Measurements from ENCODE around the gene PCDH17.

The PCDH17 gene

GRCh38 chr13:57637515-57637914, 6.0 kb downstream of the PCDH17 start:
- no peak for DNase-seq

DNA sequence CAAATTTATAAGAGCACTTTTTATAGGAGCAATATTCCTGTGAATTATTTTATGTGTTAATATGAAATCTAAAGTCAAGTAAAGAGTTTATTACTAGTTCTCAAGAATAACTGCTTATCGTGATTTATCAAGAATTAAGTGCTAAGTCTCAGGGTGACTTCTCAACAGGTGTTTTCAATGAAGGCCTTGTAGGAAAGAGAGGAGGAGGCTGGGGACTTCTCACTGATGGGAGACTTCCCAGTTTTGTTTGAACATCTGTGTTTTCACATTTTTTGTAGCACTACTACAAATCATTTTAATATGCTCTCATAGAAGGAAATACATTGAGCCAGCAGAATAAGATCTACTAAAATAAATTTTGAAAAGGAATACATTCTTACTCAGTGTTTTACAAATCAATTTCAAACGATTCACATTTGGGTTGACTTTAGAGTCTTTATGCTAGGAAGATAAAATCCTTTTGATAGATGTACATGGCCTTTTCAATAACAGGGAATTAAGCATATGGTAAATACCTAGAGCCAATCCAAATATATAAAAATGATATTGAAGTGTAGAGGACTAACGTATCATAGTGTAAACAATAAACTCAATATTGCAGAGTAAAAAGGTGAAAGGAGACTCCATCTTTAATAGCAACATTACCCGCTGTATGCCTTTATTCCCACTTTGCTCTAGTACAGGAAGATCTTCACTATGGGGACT, 6.8 kb downstream of the PCDH17 start:
- DNase-seq, result no peak

GRCh38 chr13:57640607-57641006, 9.1 kb downstream of the PCDH17 start:
- DNase-seq, result no peak

DNA sequence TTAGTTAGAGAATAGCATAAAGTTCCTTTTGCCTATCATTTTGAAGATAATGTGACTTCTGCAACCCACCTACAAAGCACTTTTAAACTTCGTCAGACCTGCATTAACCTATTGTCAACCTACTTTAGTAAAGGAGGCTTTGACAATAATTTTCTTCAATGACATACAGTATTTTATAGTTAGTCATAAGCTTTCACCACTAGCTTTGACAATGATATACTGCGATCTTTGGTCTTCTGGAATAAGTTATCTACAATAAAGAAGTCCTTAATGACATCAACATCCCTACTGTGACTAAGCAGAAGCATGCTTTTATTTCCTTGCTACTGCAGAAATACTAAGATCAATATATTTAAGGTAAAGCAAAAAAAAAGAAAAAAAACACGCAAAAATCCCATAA, 9.5 kb downstream of the PCDH17 start:
- DNase-seq, result no peak

DNA sequence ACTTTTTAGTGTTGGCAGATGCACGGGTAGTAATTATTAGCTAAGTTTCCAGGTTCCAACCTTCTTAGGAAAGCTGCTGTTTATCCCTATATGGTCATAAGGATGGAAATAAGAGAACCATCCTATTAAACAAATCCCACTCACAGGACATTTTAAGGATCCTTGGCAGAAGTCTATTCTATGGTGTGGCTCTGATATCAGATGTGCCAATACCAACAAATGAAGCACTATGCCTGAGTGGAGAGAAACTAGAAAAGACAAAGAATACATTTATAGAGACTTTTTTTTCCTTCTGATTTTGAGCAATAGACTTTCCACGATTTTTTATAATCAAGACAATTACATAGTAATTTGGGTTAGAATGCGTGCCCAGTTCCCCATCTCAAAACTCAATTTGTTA, 12.6 kb downstream of the PCDH17 start:
- no peak for DNase-seq

GRCh38 chr13:57653229-57653989, 21.9 kb downstream of the PCDH17 start:
- no peak for DNase-seq

GRCh38 chr13:57665481-57665880, 33.9 kb downstream of the PCDH17 start:
- DNase-seq, result no peak

DNA sequence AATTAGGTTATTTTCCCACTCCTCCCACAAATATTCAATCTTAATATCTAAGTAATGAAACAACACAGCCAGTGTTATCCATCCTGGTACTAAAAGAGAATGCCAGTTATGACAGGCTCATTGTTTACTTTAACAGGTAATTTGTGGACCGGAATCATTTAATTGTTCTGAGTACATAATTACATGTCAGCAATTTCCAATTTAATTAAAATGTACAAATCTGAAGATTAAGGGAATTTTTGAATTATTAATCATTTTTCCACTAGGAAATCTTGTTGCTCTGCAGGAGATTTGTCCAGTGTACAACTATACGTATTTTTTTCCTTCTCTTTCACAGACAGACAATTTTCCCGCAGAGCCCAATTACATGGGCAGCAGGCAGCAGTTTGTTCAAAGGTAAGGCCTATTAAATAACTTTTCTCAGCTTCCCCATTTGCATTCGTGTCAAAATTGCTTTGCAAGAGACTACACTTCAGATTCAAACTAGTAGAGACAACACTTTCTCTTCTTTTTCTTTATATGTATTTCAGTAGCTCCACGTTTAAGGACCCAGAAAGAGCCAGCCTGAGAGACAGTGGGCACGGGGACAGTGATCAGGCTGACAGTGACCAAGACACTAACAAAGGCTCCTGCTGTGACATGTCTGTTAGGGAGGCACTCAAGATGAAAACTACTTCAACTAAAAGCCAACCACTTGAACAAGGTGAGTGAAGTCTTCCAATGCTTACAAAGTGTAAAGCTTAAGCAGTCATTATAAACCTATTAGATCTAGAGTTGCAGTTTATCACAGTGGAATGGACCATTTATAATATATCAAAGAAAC, 34.8 kb downstream of the PCDH17 start:
- DNase-seq, result no peak

DNA sequence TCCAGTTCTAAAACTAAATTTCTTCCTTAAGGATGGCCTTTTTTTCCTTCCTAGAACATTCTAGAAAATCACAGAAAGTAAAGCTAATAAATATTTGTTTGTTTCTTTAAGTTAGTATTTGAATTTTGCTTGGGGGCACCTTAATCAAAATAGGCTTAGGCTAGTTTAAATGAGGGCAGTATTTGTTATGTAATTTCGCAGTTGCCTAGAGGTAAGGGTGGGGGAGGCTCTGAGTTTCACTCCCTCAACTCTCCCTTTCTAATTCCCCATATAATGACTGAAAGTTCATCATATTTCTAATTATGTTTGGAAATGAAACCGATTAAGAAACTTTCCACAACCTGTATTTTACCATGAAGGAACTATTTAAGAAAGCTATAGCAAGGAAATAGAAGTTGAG, 40.6 kb downstream of the PCDH17 start:
- DNase-seq, result no peak

DNA sequence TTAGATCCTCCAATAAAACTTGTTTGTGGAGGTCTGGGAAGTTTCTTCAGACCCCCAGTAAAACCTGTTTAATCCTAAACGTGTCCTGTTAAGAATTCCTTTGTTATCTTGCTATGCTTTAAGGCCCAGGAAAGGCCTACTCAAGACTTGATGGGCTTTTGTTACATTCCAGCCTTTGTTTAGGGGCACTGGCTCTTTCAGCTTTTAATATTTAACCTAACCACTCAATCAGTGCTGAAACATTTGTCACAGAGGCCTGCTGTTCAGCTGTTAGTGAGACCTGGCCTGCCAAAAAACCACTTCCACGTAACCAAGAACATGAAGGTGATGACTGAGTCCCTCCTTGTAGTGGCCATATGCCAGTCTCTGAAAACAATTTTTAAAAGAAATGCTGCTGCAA, 41.7 kb downstream of the PCDH17 start:
- no peak for DNase-seq

DNA sequence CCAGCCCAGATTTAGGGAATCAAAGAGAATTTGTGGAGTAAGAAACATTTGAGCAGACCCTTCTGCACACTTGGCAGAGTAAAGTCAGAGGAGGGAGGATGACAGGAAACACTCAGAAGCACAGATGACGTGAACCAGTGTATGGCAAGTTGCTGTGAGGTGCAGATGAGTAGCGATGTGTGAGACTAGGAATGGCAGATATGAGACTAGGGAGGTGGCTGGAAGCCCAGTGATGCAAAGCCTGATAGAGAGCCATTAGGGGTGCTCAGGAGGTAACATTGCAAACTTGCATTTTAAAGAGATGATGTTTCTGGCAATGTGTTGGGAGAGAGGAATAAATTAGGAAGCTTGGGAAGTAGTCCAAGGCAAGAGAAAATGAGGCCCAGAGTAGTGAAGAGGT, 44.0 kb downstream of the PCDH17 start:
- no peak for DNase-seq

DNA sequence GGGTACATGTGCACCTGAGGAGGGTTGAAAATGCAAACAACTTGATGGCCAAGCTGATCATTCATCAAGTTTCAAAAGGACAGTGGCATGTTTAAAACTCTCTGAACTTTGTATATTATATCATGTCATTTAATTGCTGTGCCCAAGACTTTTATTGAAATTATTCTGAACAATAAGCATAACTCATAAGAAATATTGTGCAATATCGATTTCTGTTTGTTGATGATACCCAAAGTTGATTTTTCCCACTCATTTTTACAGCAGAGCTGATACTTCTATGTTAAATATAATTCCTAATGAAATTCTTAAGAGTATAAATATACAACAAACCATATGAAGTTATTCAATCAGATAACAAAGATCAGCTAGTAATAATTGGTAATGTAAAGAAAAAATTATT, 49.1 kb downstream of the PCDH17 start:
- no peak for DNase-seq

- DNase-seq, result no peak
Observed at GRCh38 chr13:57682128-57682716, 50.7 kb downstream of the PCDH17 start.

GRCh38 chr13:57698851-57699250, 67.3 kb downstream of the PCDH17 start:
- DNase-seq, result no peak

DNA sequence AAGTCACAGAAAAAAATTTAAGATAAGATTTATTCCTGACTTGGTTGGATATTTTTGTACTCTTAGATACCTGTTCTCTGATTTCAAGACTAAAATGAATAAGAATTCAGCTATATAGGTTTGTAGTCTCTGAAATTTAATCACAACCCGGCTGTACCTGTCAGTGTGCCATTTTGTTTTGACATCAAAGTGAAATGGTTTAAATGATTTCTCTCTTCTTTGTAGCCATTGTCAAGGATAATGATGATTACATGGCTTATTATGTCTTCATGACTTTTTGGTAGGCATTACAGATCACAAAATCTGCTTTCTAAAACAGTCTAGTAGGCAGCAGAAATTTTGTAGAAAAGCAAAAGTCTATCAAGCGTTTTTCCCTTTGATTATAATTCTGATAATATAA, 72.5 kb downstream of the PCDH17 start:
- no peak for DNase-seq

GRCh38 chr13:57716295-57716694, 84.8 kb downstream of the PCDH17 start:
- no peak for DNase-seq

GRCh38 chr13:57724486-57725272, 93.1 kb downstream of the PCDH17 start:
- no peak for DNase-seq

- no peak for DNase-seq
Observed at GRCh38 chr13:57725480-57725879, 93.9 kb downstream of the PCDH17 start.

DNA sequence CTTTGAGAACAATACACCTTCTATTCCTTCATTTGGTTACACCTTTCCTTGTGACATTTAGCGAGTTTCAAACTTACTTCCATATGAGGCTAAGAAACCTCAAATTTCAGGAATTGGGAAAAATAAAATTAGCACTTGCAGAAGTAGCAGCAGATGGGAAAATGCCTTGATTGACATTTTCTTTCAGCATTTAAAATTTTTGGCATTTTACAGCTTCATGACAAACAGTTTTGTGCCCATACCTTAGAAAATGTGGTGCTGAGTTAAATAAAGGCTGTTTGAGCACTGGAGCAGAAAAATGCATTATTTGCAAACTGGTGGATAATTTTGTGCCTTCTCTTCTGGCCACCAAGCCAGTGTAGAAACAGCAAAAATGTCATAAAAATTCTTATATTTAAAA, 95.4 kb downstream of the PCDH17 start:
- DNase-seq, result no peak

- DNase-seq, result no peak
Observed at GRCh38 chr13:57734306-57734705, 102.8 kb downstream of the PCDH17 start.

DNA sequence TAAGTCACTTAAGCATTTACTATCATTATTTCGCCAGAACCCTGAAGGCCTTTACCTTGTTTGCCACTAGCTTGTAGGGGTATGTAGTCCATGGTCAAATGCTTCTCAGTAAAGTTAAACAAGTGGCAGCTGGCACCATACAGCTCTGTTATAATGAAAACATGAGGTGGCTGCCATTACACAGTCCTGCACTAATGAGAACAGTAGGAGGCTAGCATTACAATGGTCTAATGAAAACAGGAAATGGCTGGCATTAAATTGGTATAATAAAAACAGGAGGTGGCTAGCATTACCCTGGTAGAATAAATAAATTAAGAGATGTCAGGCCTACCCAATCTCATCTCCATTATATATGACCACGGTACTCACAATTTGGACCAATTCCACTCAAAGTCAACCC, 107.5 kb downstream of the PCDH17 start:
- DNase-seq, result no peak

GRCh38 chr13:57739543-57740190, 108.1 kb downstream of the PCDH17 start:
- no peak for DNase-seq
